Measurements from ENCODE around the gene CDK17. TPM values are rescaled to one million over a fixed set of nuclear protein-coding genes. Genes with fewer than 3 reads are reported as not detected.

CDK17 gene
- total and polyA plus RNA-seq, 8 donors = 32.1 to 67.9 (median 53.2) TPM

DNA sequence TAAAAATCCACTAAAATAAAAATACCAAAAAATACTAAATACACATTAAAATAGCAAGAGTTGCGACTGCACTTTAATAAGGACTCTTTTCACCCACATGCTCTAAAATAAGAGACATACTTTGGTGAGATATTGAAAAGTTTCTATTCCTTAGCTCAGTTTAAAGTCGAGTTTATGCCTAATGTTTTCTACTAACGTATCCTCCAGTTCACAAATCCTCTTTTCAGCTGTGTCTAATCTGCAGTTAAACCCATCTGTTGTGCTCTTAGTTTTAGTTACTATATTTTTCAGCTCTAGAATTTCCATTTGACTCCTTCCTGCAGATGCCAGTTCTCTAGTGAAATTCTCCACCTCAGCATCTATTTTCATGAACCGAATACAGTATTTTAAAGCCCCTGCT, 63.8 kb downstream of the CDK17 start:
- no peak for DNase-seq
- Histone ChIP-seq H3K27me3 (no peaks in the 10 kb centered on the region), H3K4me1 (peaks cover 0 to 15% of the 10 kb centered on the region in 2 donors), H3K27ac (no peak overlapping the region), H3K4me3 (no peak overlapping the region), H3K9me3 (peaks cover 0 to 3% of the 10 kb centered on the region in 2 donors), H3K36me3 (peaks cover 0 to 6% of the 10 kb centered on the region in 2 donors)
- TF ChIP-seq, protein P1, sequence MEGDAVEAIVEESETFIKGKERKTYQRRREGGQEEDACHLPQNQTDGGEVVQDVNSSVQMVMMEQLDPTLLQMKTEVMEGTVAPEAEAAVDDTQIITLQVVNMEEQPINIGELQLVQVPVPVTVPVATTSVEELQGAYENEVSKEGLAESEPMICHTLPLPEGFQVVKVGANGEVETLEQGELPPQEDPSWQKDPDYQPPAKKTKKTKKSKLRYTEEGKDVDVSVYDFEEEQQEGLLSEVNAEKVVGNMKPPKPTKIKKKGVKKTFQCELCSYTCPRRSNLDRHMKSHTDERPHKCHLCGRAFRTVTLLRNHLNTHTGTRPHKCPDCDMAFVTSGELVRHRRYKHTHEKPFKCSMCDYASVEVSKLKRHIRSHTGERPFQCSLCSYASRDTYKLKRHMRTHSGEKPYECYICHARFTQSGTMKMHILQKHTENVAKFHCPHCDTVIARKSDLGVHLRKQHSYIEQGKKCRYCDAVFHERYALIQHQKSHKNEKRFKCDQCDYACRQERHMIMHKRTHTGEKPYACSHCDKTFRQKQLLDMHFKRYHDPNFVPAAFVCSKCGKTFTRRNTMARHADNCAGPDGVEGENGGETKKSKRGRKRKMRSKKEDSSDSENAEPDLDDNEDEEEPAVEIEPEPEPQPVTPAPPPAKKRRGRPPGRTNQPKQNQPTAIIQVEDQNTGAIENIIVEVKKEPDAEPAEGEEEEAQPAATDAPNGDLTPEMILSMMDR (IDR thresholded peaks at IDR 0.05) = no peak
- no peak for ATAC-seq
- intact Hi-C loops (cut with DNase I) = no loop called here

DNA sequence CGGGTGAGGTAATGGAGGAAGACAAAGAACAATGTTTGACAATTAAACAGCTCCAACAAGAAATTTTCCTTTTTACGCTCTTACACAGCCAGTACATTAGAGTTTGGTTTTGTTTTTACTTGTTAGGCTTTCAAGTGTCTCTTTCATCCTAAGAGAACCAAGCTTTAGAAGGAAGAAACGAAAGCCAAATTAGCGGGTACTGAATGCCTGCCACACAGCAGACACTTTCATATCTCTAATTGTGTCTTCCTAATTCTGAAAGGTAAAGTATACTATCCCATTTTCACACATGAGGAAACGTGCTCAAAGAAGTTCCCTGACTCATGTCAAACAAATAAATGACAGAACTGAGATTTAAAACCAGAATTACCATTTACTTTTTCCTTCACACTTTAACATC, 65.0 kb downstream of the CDK17 start:
- Histone ChIP-seq H3K9me3 (peaks cover 0 to 3% of the 10 kb centered on the region in 2 donors), H3K4me1 (peaks cover 0 to 15% of the 10 kb centered on the region in 2 donors), H3K27me3 (no peaks in the 10 kb centered on the region), H3K27ac (no peak overlapping the region), H3K4me3 (no peak overlapping the region), H3K36me3 (peaks cover 0 to 16% of the 10 kb centered on the region in 2 donors)
- TF ChIP-seq, protein P1 (IDR thresholded peaks at IDR 0.05) = no peak
- ATAC-seq (no peak), DNase-seq (no peak)
- intact Hi-C loops (cut with DNase I) = no loop called here

DNA sequence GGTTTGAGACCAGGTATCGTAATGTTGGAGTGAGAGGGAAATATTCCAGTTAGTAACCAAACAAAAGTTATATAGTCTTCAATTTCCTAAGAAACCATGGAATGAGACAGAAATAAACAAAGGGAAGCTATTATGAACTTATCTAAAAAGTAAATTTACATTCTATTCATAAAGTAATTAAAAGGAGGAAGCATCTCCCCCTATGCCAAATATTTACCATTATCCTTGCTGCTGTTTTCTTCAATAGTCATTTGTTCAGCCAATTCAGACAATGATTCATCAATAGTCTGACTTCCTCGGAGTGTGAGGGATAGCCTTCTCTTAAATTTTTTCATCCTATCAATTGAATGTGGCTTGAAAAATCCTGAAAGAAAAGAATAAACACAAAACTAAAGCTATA, 65.7 kb downstream of the CDK17 start:
- peak overlapping the region in 1 of 2 donors; percentile 9 for H3K27ac ChIP-seq
- DNase-seq = no peak
- no peak overlapping the region for H3K4me3 ChIP-seq
- intact Hi-C loops (cut with DNase I) = no loop called here
- H3K4me1 ChIP-seq = peaks cover 0 to 18% of the 10 kb centered on the region in 2 donors
- TF ChIP-seq, protein P1 (IDR thresholded peaks at IDR 0.05) = no peak
- H3K9me3 ChIP-seq = peaks cover 0 to 3% of the 10 kb centered on the region in 2 donors
- peaks cover 0 to 16% of the 10 kb centered on the region in 2 donors for H3K36me3 ChIP-seq
- H3K27me3 ChIP-seq = no peaks in the 10 kb centered on the region
- no peak for ATAC-seq

DNA sequence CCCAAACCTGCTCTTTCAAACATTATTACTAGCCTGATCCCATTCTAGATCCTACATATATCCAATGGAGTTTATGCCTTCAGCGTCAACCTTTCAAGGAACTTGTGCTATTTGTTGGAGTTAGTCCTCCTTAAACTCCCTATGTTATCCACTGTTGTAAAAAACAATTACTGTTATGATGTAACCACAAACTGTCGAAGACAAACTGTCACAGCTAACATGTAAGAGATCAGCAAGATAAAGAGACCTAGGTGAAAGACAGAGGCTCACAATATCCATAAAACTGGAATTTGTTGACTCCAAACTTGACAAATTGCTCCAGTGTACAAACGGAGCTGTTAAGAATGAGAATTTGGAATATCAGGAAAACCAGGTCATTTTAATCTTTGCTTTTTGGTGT, 70.7 kb downstream of the CDK17 start:
- ATAC-seq (no peak), DNase-seq (no peak)
- peaks cover 0 to 21% of the 10 kb centered on the region in 2 donors for H3K4me1 ChIP-seq
- no peak overlapping the region for H3K27ac ChIP-seq
- intact Hi-C loops (cut with DNase I) = no loop called here
- H3K27me3 ChIP-seq = no peaks in the 10 kb centered on the region
- TF ChIP-seq, protein P1 (IDR thresholded peaks at IDR 0.05) = no peak
- peaks cover 0 to 16% of the 10 kb centered on the region in 2 donors for H3K36me3 ChIP-seq
- no peak overlapping the region for H3K4me3 ChIP-seq
- H3K9me3 ChIP-seq = no peaks in the 10 kb centered on the region

DNA sequence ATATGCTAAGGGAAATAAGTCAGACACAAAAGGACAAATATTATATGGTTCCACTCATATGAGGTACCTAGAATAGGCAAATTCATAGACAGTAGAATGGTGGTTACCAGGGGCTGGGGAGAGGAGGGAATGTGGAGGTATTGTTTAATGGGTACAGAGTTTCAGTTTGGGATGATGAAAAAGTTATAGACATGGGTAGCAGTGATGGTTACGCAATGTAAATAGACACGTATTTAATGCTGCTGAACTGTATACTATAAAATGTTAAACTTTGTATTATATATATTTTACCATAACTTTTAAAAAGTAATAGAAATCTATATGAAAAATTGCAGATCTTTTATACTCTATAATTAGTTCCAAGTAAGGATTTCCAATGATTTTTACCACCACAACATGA, 71.2 kb downstream of the CDK17 start:
- DNase-seq (no peak), ATAC-seq (no peak)
- H3K4me1 ChIP-seq = peaks cover 0 to 16% of the 10 kb centered on the region in 2 donors
- no peaks in the 10 kb centered on the region for H3K9me3 ChIP-seq
- TF ChIP-seq, protein P1 (IDR thresholded peaks at IDR 0.05) = no peak
- H3K27ac ChIP-seq = no peak overlapping the region
- H3K36me3 ChIP-seq = peaks cover 0 to 16% of the 10 kb centered on the region in 2 donors
- no peak overlapping the region for H3K4me3 ChIP-seq
- intact Hi-C loops (cut with DNase I) = no loop called here
- no peaks in the 10 kb centered on the region for H3K27me3 ChIP-seq
